WTC11 (cell line): ENCODE measurements around the gene KLK12. TPM values are rescaled to one million over a fixed set of nuclear protein-coding genes. Genes with fewer than 3 reads are reported as not detected.

Experiments used
- ATAC-seq: fragments of 200-7000 bp; cut with Tn5 transposase; 2 replicates; pipeline ENCODE4 v1.10.0; 2021; ENCODE audit warnings: mild to moderate bottlenecking, moderate library complexity
- CTCF ChIA-PET: fragments of 300-600 bp; sonication (Branson Sonifier 250); formaldehyde crosslinking; loops from one replicate; lab custom pipeline; 2021; ENCODE audit warnings: antibody characterized with exemption; lab: Charles Lee
- POLR2A ChIA-PET: fragments of 350-600 bp; sonication (Branson Sonifier 250); formaldehyde crosslinking; loops from one replicate; lab custom pipeline; 2021; ENCODE audit warnings: antibody characterized with exemption; lab: Charles Lee
- DNase-seq: peaks from one replicate; pipeline ENCODE4 v3.0.0; 2021; ENCODE audit warnings: low spot score
- H3K27ac Mint-ChIP-seq: 2 replicates; pipeline ENCODE4 v1.8.0; 2021; ENCODE audit warnings: mixed read lengths
- H3K27me3 Mint-ChIP-seq: 2 replicates; pipeline ENCODE4 v1.8.0; 2021; ENCODE audit warnings: low read depth, mild to moderate bottlenecking, moderate library complexity, mixed read lengths
- H3K36me3 Mint-ChIP-seq: 2 replicates; pipeline ENCODE4 v1.8.0; 2021; ENCODE audit warnings: mixed read lengths
- H3K4me1 Mint-ChIP-seq: 2 replicates; pipeline ENCODE4 v1.8.0; 2022; ENCODE audit warnings: mixed read lengths
- H3K4me3 Mint-ChIP-seq: 2 replicates; pipeline ENCODE4 v1.8.0; 2021; ENCODE audit warnings: mild to moderate bottlenecking, moderate library complexity, mixed read lengths
- H3K9me3 Mint-ChIP-seq: 2 replicates; pipeline ENCODE4 v1.8.0; 2021; ENCODE audit warnings: mixed read lengths
- ETV6 ChIP-seq: sonication (generic); formaldehyde crosslinking; IDR thresholded peaks from 2 replicates; pipeline ENCODE4 v1.8.1; 2022; ENCODE audit warnings: mild to moderate bottlenecking, missing genetic modification reagents
- FOXK1 ChIP-seq: sonication (generic); formaldehyde crosslinking; IDR thresholded peaks from 2 replicates; pipeline ENCODE4 v1.8.0; 2022; ENCODE audit warnings: mild to moderate bottlenecking, moderate library complexity, missing genetic modification reagents
- HMGA2 ChIP-seq: fragments of 250-450 bp; sonication (Bioruptor Pico); IDR thresholded peaks from 2 replicates; pipeline ENCODE4 v1.4.0; 2021; ENCODE audit warnings: mild to moderate bottlenecking, moderate library complexity
- JAZF1 ChIP-seq: fragments of 250-450 bp; sonication (Bioruptor Pico); IDR thresholded peaks from 2 replicates; pipeline ENCODE4 v1.9.0; 2021; ENCODE audit warnings: moderate library complexity, mild to moderate bottlenecking, inconsistent platforms
- JUN ChIP-seq: sonication (generic); formaldehyde crosslinking; IDR thresholded peaks from 2 replicates; pipeline ENCODE4 v1.8.0; 2023; ENCODE audit warnings: mild to moderate bottlenecking, missing genetic modification reagents
- MAX ChIP-seq: sonication (generic); formaldehyde crosslinking; IDR thresholded peaks from 2 replicates; pipeline ENCODE4 v1.8.0; 2022; ENCODE audit warnings: mild to moderate bottlenecking, missing genetic modification reagents
- NR1H2 ChIP-seq: sonication (generic); formaldehyde crosslinking; IDR thresholded peaks from 2 replicates; pipeline ENCODE4 v1.9.0; 2021; ENCODE audit warnings: mild to moderate bottlenecking, moderate library complexity, missing genetic modification reagents
- OVOL2 ChIP-seq: fragments of 250-450 bp; sonication (Bioruptor Pico); IDR thresholded peaks from 2 replicates; pipeline ENCODE4 v1.9.0; 2021; ENCODE audit warnings: mild to moderate bottlenecking, borderline replicate concordance
- PRDM15 ChIP-seq: sonication (generic); formaldehyde crosslinking; IDR thresholded peaks from 2 replicates; pipeline ENCODE4 v1.8.0; 2022; ENCODE audit warnings: missing genetic modification reagents
- PREB ChIP-seq: sonication (generic); formaldehyde crosslinking; IDR thresholded peaks from 2 replicates; pipeline ENCODE4 v1.8.1; 2022; ENCODE audit warnings: mild to moderate bottlenecking, missing genetic modification reagents, moderate library complexity, borderline replicate concordance
- STAT6 ChIP-seq: sonication (generic); formaldehyde crosslinking; conservative IDR thresholded peaks from 2 replicates; pipeline ENCODE4 v1.8.1; 2023; ENCODE audit warnings: mild to moderate bottlenecking, low read depth, missing genetic modification reagents, moderate library complexity
- TP53 ChIP-seq: sonication (generic); formaldehyde crosslinking; IDR thresholded peaks from 2 replicates; pipeline ENCODE4 v1.8.1; 2023; ENCODE audit warnings: mild to moderate bottlenecking, missing genetic modification reagents
- ZBTB21 ChIP-seq: sonication (generic); formaldehyde crosslinking; IDR thresholded peaks from 2 replicates; pipeline ENCODE4 v1.8.1; 2023; ENCODE audit warnings: mild to moderate bottlenecking, missing genetic modification reagents, borderline replicate concordance
- ZNF138 ChIP-seq: sonication (generic); formaldehyde crosslinking; conservative IDR thresholded peaks from 2 replicates; pipeline ENCODE4 v1.8.1; 2022; ENCODE audit warnings: mild to moderate bottlenecking, moderate library complexity, missing genetic modification reagents
- ZNF219 ChIP-seq: sonication (generic); formaldehyde crosslinking; IDR thresholded peaks from 2 replicates; pipeline ENCODE4 v1.8.0; 2023; ENCODE audit warnings: missing genetic modification reagents, mild to moderate bottlenecking, borderline replicate concordance
- ZNF416 ChIP-seq: fragments of 250-450 bp; sonication (Bioruptor Pico); IDR thresholded peaks from 2 replicates; pipeline ENCODE4 v1.9.0; 2021; ENCODE audit warnings: mild to moderate bottlenecking, inconsistent platforms
- total RNA-seq: library from RNA; stranded (reverse); gene quantifications from 3 replicates; pipeline ENCODE4 v1.2.3, GENCODE V29; 2021

KLK12 gene
- total RNA-seq, 1 experiment from 2014 or later, result not detected

GRCh38 chr19:51007488-51007887 lies 27.3 kb downstream of the KLK12 start:
- no peak overlapping the region for H3K4me3 Mint-ChIP-seq
- H3K36me3 Mint-ChIP-seq, result no peaks in the 10 kb centered on the region
- POLR2A ChIA-PET, result no interaction called here
- H3K9me3 Mint-ChIP-seq, result no peaks in the 10 kb centered on the region
- peaks cover 59% of the 10 kb centered on the region for H3K27me3 Mint-ChIP-seq
- ATAC-seq, result no peak
- H3K27ac Mint-ChIP-seq, result no peak overlapping the region
- H3K4me1 Mint-ChIP-seq, result peaks cover 4% of the 10 kb centered on the region
- TF ChIP-seq HMGA2 (CRISPR knock-in tag), result no peak
- TF ChIP-seq ZNF219 (CRISPR knock-in tag), result no peak
- no peak for TF ChIP-seq JUN (CRISPR knock-in tag)
- TF ChIP-seq FOXK1 (CRISPR knock-in tag), result no peak
- TF ChIP-seq OVOL2 (CRISPR knock-in tag), result no peak
- TF ChIP-seq PRDM15 (CRISPR knock-in tag), result no peak
- no peak for TF ChIP-seq ZBTB21
- TF ChIP-seq ZNF416, result no peak
- TF ChIP-seq, all 79 proteins: peak for 0
- CTCF ChIA-PET, result no interaction called here
- no peak for DNase-seq

- no peak for DNase-seq
- H3K27ac Mint-ChIP-seq, result no peak overlapping the region
- H3K4me1 Mint-ChIP-seq, result peaks cover 14% of the 10 kb centered on the region
- H3K9me3 Mint-ChIP-seq, result no peaks in the 10 kb centered on the region
- peaks cover 58% of the 10 kb centered on the region for H3K27me3 Mint-ChIP-seq
- TF ChIP-seq PREB (CRISPR knock-in tag) (no peak), MAX (CRISPR knock-in tag) (no peak), PRDM15 (CRISPR knock-in tag) (no peak), JUN (CRISPR knock-in tag) (no peak), ZNF138 (CRISPR knock-in tag) (no peak), STAT6 (no peak), JAZF1 (no peak), FOXK1 (CRISPR knock-in tag) (no peak), TP53 (CRISPR knock-in tag) (no peak), NR1H2 (CRISPR knock-in tag) (no peak), ETV6 (no peak)
- POLR2A ChIA-PET, result no interaction called here
- H3K36me3 Mint-ChIP-seq, result no peaks in the 10 kb centered on the region
- no peak for ATAC-seq
- no peak overlapping the region for H3K4me3 Mint-ChIP-seq
- CTCF ChIA-PET, result interaction anchor here (0.9 kb wide), 1 partner anchor 10 kb away, joined by 8 read pairs; no protein-coding TSS in a partner anchor
These were observed 28.4 kb downstream of the KLK12 start for GRCh38 chr19:51006406-51006805.
